HEK293 (cell line): Measurements from ENCODE around the gene PTMA.

ENCODE experiments used
- ATF2 ChIP-seq: fragments of 450-650 bp; formaldehyde crosslinking; IDR thresholded peaks from 2 replicates; pipeline ENCODE4 v1.5.1; 2016; ENCODE audit warnings: missing biosample characterization, missing genetic modification characterization, low read depth
- CTCF ChIP-seq: fragments of 450-650 bp; formaldehyde crosslinking; IDR thresholded peaks from 2 replicates; pipeline ENCODE4 v1.5.1; 2016; ENCODE audit warnings: missing biosample characterization, missing genetic modification characterization
- GFI1B ChIP-seq: fragments of 450-650 bp; formaldehyde crosslinking; IDR thresholded peaks from 2 replicates; pipeline ENCODE4 v1.5.1; 2016; ENCODE audit warnings: missing biosample characterization, missing genetic modification characterization
- KLF10 ChIP-seq: fragments of 450-650 bp; IDR thresholded peaks from 2 replicates; pipeline ENCODE4 v1.5.1; 2018; ENCODE audit warnings: missing biosample characterization, mild to moderate bottlenecking, missing genetic modification characterization
- KLF7 ChIP-seq: fragments of 450-650 bp; formaldehyde crosslinking; IDR thresholded peaks from 2 replicates; pipeline ENCODE4 v1.5.1; 2016; ENCODE audit warnings: missing biosample characterization, missing genetic modification characterization, borderline replicate concordance
- KLF8 ChIP-seq: fragments of 450-650 bp; formaldehyde crosslinking; IDR thresholded peaks from 2 replicates; pipeline ENCODE4 v1.5.1; 2016; ENCODE audit warnings: missing biosample characterization, missing genetic modification characterization
- PBX3 ChIP-seq: sonication (generic); formaldehyde crosslinking; IDR thresholded peaks from 2 replicates; pipeline ENCODE4 v1.8.1; 2022; ENCODE audit warnings: mild to moderate bottlenecking, moderate library complexity, missing genetic modification reagents
- ZBTB49 ChIP-seq: fragments of 450-650 bp; formaldehyde crosslinking; IDR thresholded peaks from 2 replicates; pipeline ENCODE4 v1.5.1; 2016; ENCODE audit warnings: missing biosample characterization, missing genetic modification characterization, low read depth
- ZBTB8A ChIP-seq: fragments of 450-650 bp; formaldehyde crosslinking; IDR thresholded peaks from 2 replicates; pipeline ENCODE4 v1.5.1; 2016; ENCODE audit warnings: missing biosample characterization, missing genetic modification characterization
- ZFP69B ChIP-seq: fragments of 450-650 bp; formaldehyde crosslinking; IDR thresholded peaks from 2 replicates; pipeline ENCODE4 v1.5.1; 2016; ENCODE audit warnings: missing biosample characterization, missing genetic modification characterization
- ZIC2 ChIP-seq: fragments of 450-650 bp; formaldehyde crosslinking; IDR thresholded peaks from 2 replicates; pipeline ENCODE4 v1.5.1; 2016; ENCODE audit warnings: missing biosample characterization, missing genetic modification characterization
- ZNF155 ChIP-seq: fragments of 450-650 bp; formaldehyde crosslinking; IDR thresholded peaks from 2 replicates; pipeline ENCODE4 v1.5.1; 2016; ENCODE audit warnings: missing biosample characterization, missing genetic modification characterization
- ZNF19 ChIP-seq: fragments of 450-650 bp; formaldehyde crosslinking; IDR thresholded peaks from 2 replicates; pipeline ENCODE4; 2016; ENCODE audit warnings: missing biosample characterization, missing genetic modification characterization, low read depth
- ZNF214 ChIP-seq: fragments of 450-650 bp; formaldehyde crosslinking; IDR thresholded peaks from 2 replicates; pipeline ENCODE4 v1.5.1; 2017; ENCODE audit warnings: missing biosample characterization, mild to moderate bottlenecking, missing genetic modification characterization, borderline replicate concordance
- ZNF24 ChIP-seq: fragments of 450-650 bp; formaldehyde crosslinking; IDR thresholded peaks from 2 replicates; pipeline ENCODE4 v1.5.1; 2016; ENCODE audit warnings: missing biosample characterization, missing genetic modification characterization
- ZNF354C ChIP-seq: fragments of 450-650 bp; formaldehyde crosslinking; IDR thresholded peaks from 2 replicates; pipeline ENCODE4 v1.5.1; 2016; ENCODE audit warnings: missing biosample characterization, missing genetic modification characterization, low read depth, borderline replicate concordance
- ZNF394 ChIP-seq: fragments of 450-650 bp; formaldehyde crosslinking; IDR thresholded peaks from 2 replicates; pipeline ENCODE4 v1.5.1; 2016; ENCODE audit warnings: missing biosample characterization, missing genetic modification characterization, mild to moderate bottlenecking, moderate library complexity, borderline replicate concordance
- ZNF404 ChIP-seq: fragments of 450-650 bp; formaldehyde crosslinking; IDR thresholded peaks from 2 replicates; pipeline ENCODE4 v1.5.1; 2017; ENCODE audit warnings: missing biosample characterization, missing genetic modification characterization
- ZNF473 ChIP-seq: fragments of 450-650 bp; formaldehyde crosslinking; IDR thresholded peaks from 2 replicates; pipeline ENCODE4 v1.5.1; 2017; ENCODE audit warnings: missing biosample characterization, missing genetic modification characterization
- ZNF544 ChIP-seq: fragments of 450-650 bp; formaldehyde crosslinking; IDR thresholded peaks from 2 replicates; pipeline ENCODE4 v1.5.0; 2017; ENCODE audit warnings: missing biosample characterization, missing genetic modification characterization
- ZNF747 ChIP-seq: fragments of 450-650 bp; formaldehyde crosslinking; IDR thresholded peaks from 2 replicates; pipeline ENCODE4 v1.5.1; 2016; ENCODE audit warnings: missing biosample characterization, missing genetic modification characterization
- ZNF792 ChIP-seq: fragments of 450-650 bp; formaldehyde crosslinking; IDR thresholded peaks from 2 replicates; pipeline ENCODE4 v1.5.1; 2016; ENCODE audit warnings: missing biosample characterization, missing genetic modification characterization
- ZNF843 ChIP-seq: fragments of 450-650 bp; formaldehyde crosslinking; IDR thresholded peaks from 2 replicates; pipeline ENCODE4 v1.5.1; 2016; ENCODE audit warnings: missing biosample characterization, missing genetic modification characterization
- TF ChIP-seq, protein P1 (sequence below): fragments of 450-650 bp; formaldehyde crosslinking; IDR thresholded peaks from 2 replicates; pipeline ENCODE4 v1.5.1; 2016; ENCODE audit warnings: missing biosample characterization, missing genetic modification characterization
- TF ChIP-seq, protein P2 (sequence below): fragments of 450-650 bp; formaldehyde crosslinking; IDR thresholded peaks from 2 replicates; pipeline ENCODE4 v1.5.1; 2016; ENCODE audit warnings: missing biosample characterization, missing genetic modification characterization
- TF ChIP-seq, protein P3 (sequence below): fragments of 450-650 bp; formaldehyde crosslinking; IDR thresholded peaks from 2 replicates; pipeline ENCODE4 v1.5.1; 2016; ENCODE audit warnings: missing biosample characterization, missing genetic modification characterization
- TF ChIP-seq, protein P4 (sequence below): fragments of 450-650 bp; formaldehyde crosslinking; IDR thresholded peaks from 2 replicates; pipeline ENCODE4 v1.5.1; 2017; ENCODE audit warnings: missing biosample characterization, missing genetic modification characterization

The PTMA gene

GRCh38 chr2:231714639-231715498 lies 6.5 kb downstream of the PTMA start (continued):
- TF ChIP-seq ZNF214 (tag by site-specific recombination): no peak
- TF ChIP-seq KLF8 (tag by site-specific recombination): 0 out of 2 replicates have a peak, but pooled peaks have one; percentile 21
- TF ChIP-seq PBX3 (CRISPR knock-in tag): no peak
- TF ChIP-seq ATF2: no peak
- no peak for TF ChIP-seq ZFP69B (tag by site-specific recombination)
- TF ChIP-seq CTCF: peak; percentile 81
- TF ChIP-seq, protein P1, sequence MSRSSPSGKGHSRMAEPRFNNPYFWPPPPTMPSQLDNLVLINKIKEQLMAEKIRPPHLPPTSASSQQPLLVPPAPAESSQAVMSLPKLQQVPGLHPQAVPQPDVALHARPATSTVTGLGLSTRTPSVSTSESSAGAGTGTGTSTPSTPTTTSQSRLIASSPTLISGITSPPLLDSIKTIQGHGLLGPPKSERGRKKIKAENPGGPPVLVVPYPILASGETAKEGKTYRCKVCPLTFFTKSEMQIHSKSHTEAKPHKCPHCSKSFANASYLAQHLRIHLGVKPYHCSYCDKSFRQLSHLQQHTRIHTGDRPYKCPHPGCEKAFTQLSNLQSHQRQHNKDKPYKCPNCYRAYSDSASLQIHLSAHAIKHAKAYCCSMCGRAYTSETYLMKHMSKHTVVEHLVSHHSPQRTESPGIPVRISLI (tag by site-specific recombination): no peak
- no peak for TF ChIP-seq ZNF473 (tag by site-specific recombination)
- TF ChIP-seq ZNF544 (tag by site-specific recombination): no peak
- TF ChIP-seq ZIC2 (tag by site-specific recombination): no peak
- TF ChIP-seq, protein P2, sequence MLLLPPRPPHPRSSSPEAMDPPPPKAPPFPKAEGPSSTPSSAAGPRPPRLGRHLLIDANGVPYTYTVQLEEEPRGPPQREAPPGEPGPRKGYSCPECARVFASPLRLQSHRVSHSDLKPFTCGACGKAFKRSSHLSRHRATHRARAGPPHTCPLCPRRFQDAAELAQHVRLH: no peak
- TF ChIP-seq ZNF843 (tag by site-specific recombination): no peak
- 0 out of 2 replicates have a peak, but pooled peaks have one; percentile 19 for TF ChIP-seq ZBTB8A
- TF ChIP-seq, protein P3, sequence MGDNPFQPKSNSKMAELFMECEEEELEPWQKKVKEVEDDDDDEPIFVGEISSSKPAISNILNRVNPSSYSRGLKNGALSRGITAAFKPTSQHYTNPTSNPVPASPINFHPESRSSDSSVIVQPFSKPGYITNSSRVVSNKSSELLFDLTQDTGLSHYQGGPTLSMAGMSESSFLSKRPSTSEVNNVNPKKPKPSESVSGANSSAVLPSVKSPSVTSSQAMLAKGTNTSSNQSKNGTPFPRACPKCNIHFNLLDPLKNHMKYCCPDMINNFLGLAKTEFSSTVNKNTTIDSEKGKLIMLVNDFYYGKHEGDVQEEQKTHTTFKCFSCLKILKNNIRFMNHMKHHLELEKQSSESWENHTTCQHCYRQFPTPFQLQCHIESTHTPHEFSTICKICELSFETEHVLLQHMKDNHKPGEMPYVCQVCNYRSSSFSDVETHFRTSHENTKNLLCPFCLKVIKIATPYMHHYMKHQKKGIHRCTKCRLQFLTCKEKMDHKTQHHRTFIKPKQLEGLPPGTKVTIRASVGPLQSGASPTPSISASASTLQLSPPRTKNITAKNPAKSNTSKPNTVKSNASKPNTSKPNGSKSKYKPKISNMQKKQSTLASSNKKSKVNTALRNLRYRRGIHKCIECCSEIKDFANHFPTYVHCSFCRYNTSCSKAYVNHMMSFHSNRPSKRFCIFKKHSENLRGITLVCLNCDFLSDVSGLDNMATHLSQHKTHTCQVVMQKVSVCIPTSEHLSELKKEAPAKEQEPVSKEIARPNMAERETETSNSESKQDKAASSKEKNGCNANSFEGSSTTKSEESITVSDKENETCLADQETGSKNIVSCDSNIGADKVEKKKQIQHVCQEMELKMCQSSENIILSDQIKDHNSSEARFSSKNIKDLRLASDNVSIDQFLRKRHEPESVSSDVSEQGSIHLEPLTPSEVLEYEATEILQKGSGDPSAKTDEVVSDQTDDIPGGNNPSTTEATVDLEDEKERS (tag by site-specific recombination): no peak
- TF ChIP-seq GFI1B (tag by site-specific recombination): no peak
- no peak for TF ChIP-seq KLF10 (tag by site-specific recombination)
- no peak for TF ChIP-seq ZNF747
- TF ChIP-seq, protein P4, sequence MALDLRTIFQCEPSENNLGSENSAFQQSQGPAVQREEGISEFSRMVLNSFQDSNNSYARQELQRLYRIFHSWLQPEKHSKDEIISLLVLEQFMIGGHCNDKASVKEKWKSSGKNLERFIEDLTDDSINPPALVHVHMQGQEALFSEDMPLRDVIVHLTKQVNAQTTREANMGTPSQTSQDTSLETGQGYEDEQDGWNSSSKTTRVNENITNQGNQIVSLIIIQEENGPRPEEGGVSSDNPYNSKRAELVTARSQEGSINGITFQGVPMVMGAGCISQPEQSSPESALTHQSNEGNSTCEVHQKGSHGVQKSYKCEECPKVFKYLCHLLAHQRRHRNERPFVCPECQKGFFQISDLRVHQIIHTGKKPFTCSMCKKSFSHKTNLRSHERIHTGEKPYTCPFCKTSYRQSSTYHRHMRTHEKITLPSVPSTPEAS (tag by site-specific recombination): no peak
- TF ChIP-seq KLF7 (tag by site-specific recombination): no peak
- no peak for TF ChIP-seq ZNF792 (tag by site-specific recombination)
- no peak for TF ChIP-seq ZNF354C (tag by site-specific recombination)
- TF ChIP-seq ZNF19 (tag by site-specific recombination): no peak
- no peak for TF ChIP-seq ZNF404
- TF ChIP-seq ZNF155 (tag by site-specific recombination): no peak
- TF ChIP-seq ZBTB49 (tag by site-specific recombination): no peak
- TF ChIP-seq ZNF394 (tag by site-specific recombination): peak; percentile 18; the same call in 1 of the 2 replicates
- no peak for TF ChIP-seq ZNF24 (tag by site-specific recombination)
